GM20000 (cell line): Measurements from ENCODE around the gene ACBD6.

Source experiments
- DNase-seq: peaks from one replicate; pipeline ENCODE4 v3.0.0; 2012; ENCODE audit warnings: low spot score
- CTCF ChIP-seq: IDR thresholded peaks from 2 replicates; pipeline ENCODE4 v1.5.1; 2012; ENCODE audit warnings: mild to moderate bottlenecking, control low read depth; ENCODE audit errors: extremely low read depth, missing control alignments

ACBD6 gene

DNA sequence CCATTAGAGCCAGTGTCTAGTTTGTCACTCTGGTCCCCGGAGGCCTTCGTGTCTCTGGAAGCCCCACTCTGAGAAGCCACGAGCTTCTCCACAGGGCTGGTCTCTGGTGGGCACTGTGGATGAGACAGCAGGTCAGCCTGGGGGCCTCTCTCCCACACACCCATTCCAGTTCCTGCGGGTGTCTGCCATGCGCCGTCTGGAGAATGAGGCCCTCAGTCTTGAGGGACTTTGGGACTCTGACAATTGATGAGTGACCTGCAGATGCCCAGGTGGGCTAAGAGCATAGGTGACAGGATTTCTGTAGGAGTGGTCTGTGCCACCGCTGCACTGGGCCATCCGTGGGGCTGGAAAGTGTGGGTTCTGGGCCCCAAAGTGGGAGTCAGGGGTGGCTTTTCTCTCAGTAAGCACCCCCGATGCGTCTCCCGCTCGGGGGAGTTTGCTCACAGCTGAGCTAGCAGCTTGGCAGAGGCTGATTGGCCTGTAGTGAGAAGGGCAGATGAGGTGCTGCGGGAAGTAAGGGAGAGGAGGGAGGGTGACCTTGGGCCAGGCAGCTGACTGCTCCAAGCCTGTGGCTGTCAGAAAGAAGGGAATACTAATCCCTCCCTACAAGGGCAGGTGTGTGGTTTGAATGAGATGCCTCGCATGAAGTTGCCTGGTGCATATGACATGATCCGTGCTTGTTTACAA is 245.9 kb downstream of the ACBD6 start:
- no peak for TF ChIP-seq CTCF
- no peak for DNase-seq

- DNase-seq: no peak
- no peak for TF ChIP-seq CTCF
These were observed 246.6 kb downstream of the ACBD6 start for GRCh38 chr1:180255536-180256340.

DNA sequence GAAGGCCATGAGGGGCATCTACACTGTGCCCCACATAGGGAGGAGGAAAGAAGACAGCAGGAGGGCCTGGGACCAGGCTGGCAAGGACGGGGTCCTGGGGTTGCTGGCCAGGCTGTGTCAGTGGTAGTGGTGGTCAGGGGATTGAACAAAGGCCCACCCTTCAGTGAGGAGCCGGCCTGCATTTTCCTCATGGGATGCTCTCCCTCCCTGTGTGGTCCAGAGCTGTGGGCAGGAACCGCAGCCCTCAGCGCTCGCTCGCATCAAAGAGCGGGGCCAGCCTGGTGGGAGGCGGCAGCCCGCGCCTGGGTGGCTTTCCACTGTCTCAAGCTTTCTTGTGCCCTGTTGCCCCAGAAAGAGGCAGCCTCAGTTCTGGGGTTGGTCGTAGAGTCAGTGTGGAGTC is 247.5 kb downstream of the ACBD6 start:
- TF ChIP-seq CTCF: no peak
- no peak for DNase-seq

GRCh38 chr1:180254496-180254819 is 247.9 kb downstream of the ACBD6 start:
- DNase-seq: no peak
- no peak for TF ChIP-seq CTCF

- no peak for TF ChIP-seq CTCF
- no peak for DNase-seq
These were observed 248.5 kb downstream of the ACBD6 start for GRCh38 chr1:180253585-180254495.

DNA sequence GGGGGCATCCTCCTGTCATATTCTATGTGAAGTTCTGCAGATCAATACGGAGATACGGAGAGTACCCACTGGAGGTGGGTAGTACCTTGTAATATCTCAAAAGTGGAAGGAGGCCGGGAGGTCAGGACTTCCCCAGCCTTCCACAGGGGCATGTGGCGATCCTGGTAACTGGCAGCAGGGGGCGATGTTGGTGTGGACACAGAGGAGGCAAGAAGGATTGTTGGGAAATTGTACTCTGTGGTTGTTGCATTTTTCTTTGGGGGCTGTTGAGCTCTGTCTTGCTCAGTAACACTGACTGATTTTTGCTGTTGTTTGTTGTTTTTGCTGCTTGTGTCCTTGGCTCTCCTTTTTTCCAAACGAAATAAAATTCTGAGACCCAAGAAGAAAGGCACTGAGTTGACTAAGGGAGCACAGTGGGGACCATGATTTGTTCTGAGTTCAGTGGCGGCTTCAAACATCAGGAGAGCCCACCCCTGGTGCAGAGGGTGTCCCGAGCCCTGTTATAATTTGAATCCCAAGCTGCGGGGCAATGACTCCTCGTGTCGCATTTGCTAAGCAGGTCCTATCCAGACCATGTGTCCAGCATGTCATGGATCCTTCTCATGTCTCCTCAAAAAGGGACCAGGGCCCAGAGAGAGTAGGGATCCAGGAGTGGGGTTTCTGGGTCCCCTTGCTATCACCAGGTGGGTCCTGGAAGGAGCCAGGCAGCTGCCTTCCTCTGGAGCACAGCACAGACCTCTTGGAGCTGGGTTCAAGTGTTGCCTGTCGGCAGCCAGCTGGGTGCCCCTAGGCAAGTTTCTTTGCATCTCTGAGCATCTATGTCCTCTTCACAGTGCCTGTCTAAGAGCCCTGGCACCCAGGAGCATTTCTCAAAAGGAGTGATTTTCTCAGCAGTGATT is 249.5 kb downstream of the ACBD6 start:
- TF ChIP-seq CTCF: peak; percentile 87
- DNase-seq: peak; percentile 86
